H9 (cell line): Measurements from ENCODE around the gene ABCG1. TPM values are rescaled to one million over a fixed set of nuclear protein-coding genes. Genes with fewer than 3 reads are reported as not detected.

Experiments
- DNase-seq: peaks from one replicate; pipeline ENCODE4 v3.0.0-alpha.2; 2017
- H2AFZ ChIP-seq: one replicate; pipeline ENCODE4 v1.6.1; 2013; ENCODE audit warnings: mild to moderate bottlenecking, low read length, control low read depth, moderate library complexity
- H2AK5ac ChIP-seq: 2 replicates; pipeline ENCODE4 v1.6.1; 2013; ENCODE audit warnings: low read length, control low read depth, mixed read lengths; ENCODE audit not compliant: insufficient read length
- H2BK120ac ChIP-seq: one replicate; pipeline ENCODE4 v1.6.1; 2013; ENCODE audit warnings: low read depth, mild to moderate bottlenecking, low read length, control low read depth, inconsistent platforms; ENCODE audit not compliant: poor library complexity, severe bottlenecking
- H2BK12ac ChIP-seq: 2 replicates; pipeline ENCODE4 v1.6.1; 2013; ENCODE audit warnings: low read length, control low read depth, mixed read lengths, low read depth; ENCODE audit not compliant: insufficient read length
- H2BK15ac ChIP-seq: 2 replicates; pipeline ENCODE4 v1.6.1; 2013; ENCODE audit warnings: low read depth, low read length, control low read depth
- H2BK20ac ChIP-seq: one replicate; pipeline ENCODE4 v1.6.1; 2013; ENCODE audit warnings: low read depth, mild to moderate bottlenecking, low read length, control low read depth, inconsistent platforms; ENCODE audit not compliant: poor library complexity, severe bottlenecking
- H2BK5ac ChIP-seq: 2 replicates; pipeline ENCODE4 v1.6.1; 2013; ENCODE audit warnings: low read length, control low read depth, mixed read lengths; ENCODE audit not compliant: insufficient read length
- H3K14ac ChIP-seq: 2 replicates; pipeline ENCODE4 v1.6.1; 2013; ENCODE audit warnings: low read length, control low read depth; ENCODE audit not compliant: insufficient read depth
- H3K18ac ChIP-seq: 2 replicates; pipeline ENCODE4 v1.6.1; 2013; ENCODE audit warnings: low read depth, mild to moderate bottlenecking, mixed read lengths, low read length, control low read depth; ENCODE audit not compliant: insufficient read length
- H3K23ac ChIP-seq: 2 replicates; pipeline ENCODE4 v1.6.1; 2013; ENCODE audit warnings: low read length, control low read depth, mixed read lengths, low read depth; ENCODE audit not compliant: insufficient read length
- H3K23me2 ChIP-seq: 2 replicates; pipeline ENCODE4 v1.6.1; 2013; ENCODE audit warnings: low read depth, mild to moderate bottlenecking, mixed read lengths, low read length, control low read depth; ENCODE audit not compliant: insufficient read length, poor library complexity, severe bottlenecking
- H3K27ac ChIP-seq: 2 replicates; pipeline ENCODE4 v1.5.1; 2013; ENCODE audit warnings: low read length, control low read depth, mixed read lengths, low read depth; ENCODE audit not compliant: insufficient read length
- H3K27me3 ChIP-seq: 2 replicates; pipeline ENCODE4 v1.6.1; 2013; ENCODE audit warnings: low read length, control low read depth, inconsistent platforms; ENCODE audit not compliant: insufficient read depth
- H3K4ac ChIP-seq: 2 replicates; pipeline ENCODE4 v1.6.1; 2013; ENCODE audit warnings: low read depth, mild to moderate bottlenecking, control low read depth, inconsistent platforms, low read length, moderate library complexity
- H3K4me1 ChIP-seq: 2 replicates; pipeline ENCODE4 v1.6.1; 2013; ENCODE audit warnings: low read length, control low read depth, inconsistent platforms; ENCODE audit not compliant: insufficient read depth
- H3K4me2 ChIP-seq: 2 replicates; pipeline ENCODE4 v1.6.1; 2013; ENCODE audit warnings: low read length, control low read depth, mixed read lengths; ENCODE audit not compliant: insufficient read length, insufficient read depth
- H3K56ac ChIP-seq: 2 replicates; pipeline ENCODE4 v1.6.1; 2013; ENCODE audit warnings: low read depth, mild to moderate bottlenecking, mixed read lengths, low read length, control low read depth; ENCODE audit not compliant: insufficient read length
- H3K79me1 ChIP-seq: 2 replicates; pipeline ENCODE4 v1.6.1; 2013; ENCODE audit warnings: low read depth, mild to moderate bottlenecking, moderate library complexity, low read length, control low read depth, inconsistent platforms; ENCODE audit not compliant: insufficient read depth, poor library complexity, severe bottlenecking
- H3K79me2 ChIP-seq: 2 replicates; pipeline ENCODE4 v1.6.1; 2013; ENCODE audit warnings: low read length, control low read depth, inconsistent platforms; ENCODE audit not compliant: insufficient read depth
- H3K9ac ChIP-seq: 2 replicates; pipeline ENCODE4 v1.6.1; 2013; ENCODE audit warnings: low read length, control low read depth, mixed read lengths; ENCODE audit not compliant: insufficient read length; ENCODE audit errors: extremely low read depth
- H3K9me3 ChIP-seq: one replicate; pipeline ENCODE4 v1.6.1; 2013; ENCODE audit warnings: low read depth, low read length, inconsistent platforms; ENCODE audit not compliant: control insufficient read depth
- H3T11ph ChIP-seq: one replicate; pipeline ENCODE4 v1.6.1; 2013; ENCODE audit warnings: mild to moderate bottlenecking, low read length, control low read depth, inconsistent platforms
- H4K20me1 ChIP-seq: one replicate; pipeline ENCODE4 v1.6.1; 2013; ENCODE audit not compliant: control insufficient read depth, insufficient read length, insufficient read depth
- H4K5ac ChIP-seq: 2 replicates; pipeline ENCODE4 v1.6.1; 2013; ENCODE audit warnings: low read depth, mild to moderate bottlenecking, mixed read lengths, low read length, control low read depth; ENCODE audit not compliant: insufficient read length
- H4K8ac ChIP-seq: replicated peaks from 2 replicates; pipeline ENCODE4 v1.6.1; 2013; ENCODE audit warnings: low read length, control low read depth, mixed read lengths, low read depth; ENCODE audit not compliant: insufficient read length
- H4K91ac ChIP-seq: 2 replicates; pipeline ENCODE4 v1.6.1; 2013; ENCODE audit warnings: low read depth, mild to moderate bottlenecking, moderate library complexity, mixed read lengths, low read length, control low read depth; ENCODE audit not compliant: insufficient read length
- H3K27ac Mint-ChIP-seq, 3 experiments: 2 replicates in 2 of 3; 3 replicates in 1 of 3; pipeline ENCODE4 v1.8.0; 2020 to 2021; ENCODE audit warnings: mixed read lengths in 3 of 3, mild to moderate bottlenecking in 1 of 3, moderate library complexity in 1 of 3
- H3K27me3 Mint-ChIP-seq: 2 replicates; pipeline ENCODE4 v1.8.0; 2021; ENCODE audit warnings: low read depth, mild to moderate bottlenecking, moderate library complexity, mixed read lengths
- H3K36me3 Mint-ChIP-seq, 3 experiments: 2 replicates in 2 of 3; 3 replicates in 1 of 3; pipeline ENCODE4 v1.8.0; 2020 to 2021; ENCODE audit warnings: low read depth in 3 of 3, mixed read lengths in 3 of 3; ENCODE audit not compliant: insufficient read depth in 1 of 3
- H3K4me1 Mint-ChIP-seq, 2 experiments: 2 replicates each; pipeline ENCODE4 v1.8.0; 2020; ENCODE audit warnings: mixed read lengths in 2 of 2
- H3K4me3 Mint-ChIP-seq, 2 experiments: 2 replicates in 1 of 2; 3 replicates in 1 of 2; pipeline ENCODE4 v1.8.0; 2020 to 2021; ENCODE audit warnings: mild to moderate bottlenecking in 2 of 2, mixed read lengths in 2 of 2, moderate library complexity in 1 of 2
- H3K9me3 Mint-ChIP-seq, 2 experiments: 2 replicates in 1 of 2; 3 replicates in 1 of 2; pipeline ENCODE4 v1.8.0; 2020; ENCODE audit warnings: mild to moderate bottlenecking in 2 of 2, mixed read lengths in 2 of 2, moderate library complexity in 1 of 2
- WGBS: extraction: QIAGEN DNeasy Blood & Tissue Kit; methylation state at CpG from one replicate; pipeline ENCODE4 v1.1.7; 2013; ENCODE audit warnings: missing lambda C conversion rate, low lambda C conversion rate, mixed read lengths; ENCODE audit not compliant: insufficient read length; ENCODE audit errors: extremely low coverage; 5-methylcytosine and 5-hydroxymethylcytosine counted together
- total RNA-seq: library from RNA; stranded (reverse); gene quantifications from 2 replicates; pipeline ENCODE4 v1.2.1, GENCODE V29; 2021
- TF ChIP-seq, protein P1 (sequence below): fragments of 200-600 bp; sonication (generic); conservative IDR thresholded peaks from 3 replicates; pipeline ENCODE4 v1.8.0; 2021; ENCODE audit warnings: antibody characterized with exemption, mild to moderate bottlenecking

ABCG1 gene
- total RNA-seq, 1 experiment from 2014 or later, result 0.83 TPM

DNA sequence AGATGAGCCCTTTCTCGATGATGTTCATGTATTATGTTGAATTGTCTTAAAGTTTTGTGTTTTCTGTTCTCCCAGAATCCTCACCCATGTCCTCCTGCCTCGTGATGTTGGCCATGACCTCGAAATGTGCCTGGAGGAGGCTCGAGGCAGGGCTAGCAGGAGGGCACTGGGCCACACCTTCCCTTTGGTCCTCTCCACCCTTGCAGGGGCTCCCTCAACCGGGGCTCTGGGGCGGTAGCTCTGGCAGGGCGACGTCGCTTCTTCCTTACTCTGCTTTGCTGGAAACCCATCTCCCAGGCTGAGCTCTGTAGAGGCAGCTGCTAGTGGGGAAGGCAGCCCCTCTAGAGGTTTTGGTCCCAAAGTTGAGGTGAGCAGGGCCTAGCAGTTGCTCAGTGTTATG, 82.0 kb downstream of the ABCG1 start:
- no peak overlapping the region for H3K23ac ChIP-seq
- H3K4ac ChIP-seq, result no peak overlapping the region
- no peaks in the 10 kb centered on the region for H4K20me1 ChIP-seq
- H3K4me2 ChIP-seq, result no peak overlapping the region
- H3K4me1 ChIP-seq, result no peaks in the 10 kb centered on the region
- H3K36me3 Mint-ChIP-seq, result no peaks in the 10 kb centered on the region
- no peak overlapping the region for H2BK120ac ChIP-seq
- no peak overlapping the region for H3K27ac ChIP-seq
- no peak overlapping the region for H3K14ac ChIP-seq
- H4K8ac ChIP-seq, result no peak overlapping the region
- H3T11ph ChIP-seq, result no peak overlapping the region
- no CpG with 5 or more reads among the region's 9 CpGs for WGBS
- no peak for DNase-seq
- H4K91ac ChIP-seq, result no peak overlapping the region
- no peak overlapping the region for H3K4me3 Mint-ChIP-seq
- no peak overlapping the region for H2BK5ac ChIP-seq
- H3K27me3 ChIP-seq, result no peaks in the 10 kb centered on the region
- no peak overlapping the region for H4K5ac ChIP-seq
- H3K27me3 Mint-ChIP-seq, result peaks cover 11% of the 10 kb centered on the region
- no peaks in the 10 kb centered on the region for H3K79me2 ChIP-seq
- TF ChIP-seq, protein P1, sequence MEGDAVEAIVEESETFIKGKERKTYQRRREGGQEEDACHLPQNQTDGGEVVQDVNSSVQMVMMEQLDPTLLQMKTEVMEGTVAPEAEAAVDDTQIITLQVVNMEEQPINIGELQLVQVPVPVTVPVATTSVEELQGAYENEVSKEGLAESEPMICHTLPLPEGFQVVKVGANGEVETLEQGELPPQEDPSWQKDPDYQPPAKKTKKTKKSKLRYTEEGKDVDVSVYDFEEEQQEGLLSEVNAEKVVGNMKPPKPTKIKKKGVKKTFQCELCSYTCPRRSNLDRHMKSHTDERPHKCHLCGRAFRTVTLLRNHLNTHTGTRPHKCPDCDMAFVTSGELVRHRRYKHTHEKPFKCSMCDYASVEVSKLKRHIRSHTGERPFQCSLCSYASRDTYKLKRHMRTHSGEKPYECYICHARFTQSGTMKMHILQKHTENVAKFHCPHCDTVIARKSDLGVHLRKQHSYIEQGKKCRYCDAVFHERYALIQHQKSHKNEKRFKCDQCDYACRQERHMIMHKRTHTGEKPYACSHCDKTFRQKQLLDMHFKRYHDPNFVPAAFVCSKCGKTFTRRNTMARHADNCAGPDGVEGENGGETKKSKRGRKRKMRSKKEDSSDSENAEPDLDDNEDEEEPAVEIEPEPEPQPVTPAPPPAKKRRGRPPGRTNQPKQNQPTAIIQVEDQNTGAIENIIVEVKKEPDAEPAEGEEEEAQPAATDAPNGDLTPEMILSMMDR, result no peak
- H2AFZ ChIP-seq, result no peak overlapping the region
- no peak overlapping the region for H3K27ac Mint-ChIP-seq
- H3K56ac ChIP-seq, result no peak overlapping the region
- no peaks in the 10 kb centered on the region for H3K9me3 Mint-ChIP-seq
- no peaks in the 10 kb centered on the region for H3K9me3 ChIP-seq
- H3K9ac ChIP-seq, result no peak overlapping the region
- no peak overlapping the region for H2BK15ac ChIP-seq
- H2BK20ac ChIP-seq, result no peak overlapping the region
- H2BK12ac ChIP-seq, result no peak overlapping the region
- peaks cover 16 to 20% of the 10 kb centered on the region in 2 experiments for H3K4me1 Mint-ChIP-seq
- no peak overlapping the region for H2AK5ac ChIP-seq
- no peaks in the 10 kb centered on the region for H3K23me2 ChIP-seq
- no peak overlapping the region for H3K18ac ChIP-seq
- no peaks in the 10 kb centered on the region for H3K79me1 ChIP-seq
